H1 (cell line): ENCODE measurements around the gene TMEM163. TPM values are rescaled to one million over a fixed set of nuclear protein-coding genes. Genes with fewer than 3 reads are reported as not detected.

Source experiments
- CTCF ChIA-PET: fragments of 300-600 bp; sonication (Branson Sonifier 250); formaldehyde crosslinking; loops from one replicate; lab custom pipeline; 2021; ENCODE audit not compliant: partially characterized antibody; lab: Charles Lee
- POLR2A ChIA-PET: fragments of 300-600 bp; sonication (Branson Sonifier 250); formaldehyde crosslinking; loops from one replicate; lab custom pipeline; 2021; ENCODE audit warnings: inconsistent platforms; ENCODE audit not compliant: partially characterized antibody; lab: Charles Lee
- DNase-seq, 2 experiments: peaks; one replicate each; pipeline versions ENCODE4 v3.0.0 to v3.0.0-alpha.2; 2010 to 2022; ENCODE audit warnings: low spot score in 2 of 2, low read depth in 1 of 2, mixed read lengths in 1 of 2
- FAIRE-seq: peaks from 2 replicates; lab custom pipeline; 2011; peaks lifted over from hg19 to GRCh38; lab: Jason Lieb, UNC
- H2AFZ ChIP-seq: 2 replicates; pipeline ENCODE4 v1.8.1; 2012; ENCODE audit warnings: low read length, inconsistent platforms
- H2AK5ac ChIP-seq: 2 replicates; pipeline ENCODE4 v1.6.1; 2013; ENCODE audit warnings: low read depth, low read length
- H2BK120ac ChIP-seq: replicated peaks from 2 replicates; pipeline ENCODE3; 2013; ENCODE audit warnings: low read depth, low read length, inconsistent platforms
- H2BK12ac ChIP-seq: 2 replicates; pipeline ENCODE4 v1.6.1; 2013; ENCODE audit warnings: low read depth, low read length
- H2BK15ac ChIP-seq: 2 replicates; pipeline ENCODE4 v1.6.1; 2013; ENCODE audit warnings: low read length
- H2BK20ac ChIP-seq: 2 replicates; pipeline ENCODE4 v1.6.1; 2013; ENCODE audit warnings: low read length
- H2BK5ac ChIP-seq: 2 replicates; pipeline ENCODE4 v1.6.1; 2013; ENCODE audit warnings: low read depth, low read length
- H3K14ac ChIP-seq: 2 replicates; pipeline ENCODE4 v1.6.1; 2013; ENCODE audit warnings: inconsistent platforms; ENCODE audit not compliant: insufficient read length
- H3K18ac ChIP-seq: 2 replicates; pipeline ENCODE4 v1.6.1; 2013; ENCODE audit warnings: low read length; ENCODE audit errors: extremely low read depth
- H3K23ac ChIP-seq: 2 replicates; pipeline ENCODE4 v1.6.1; 2013; ENCODE audit warnings: inconsistent platforms; ENCODE audit not compliant: insufficient read length
- H3K23me2 ChIP-seq: 2 replicates; pipeline ENCODE4 v1.6.1; 2013; ENCODE audit warnings: low read depth, low read length
- H3K27ac ChIP-seq: 2 replicates; pipeline ENCODE4 v1.6.1; 2011; ENCODE audit warnings: low read depth, low read length, inconsistent platforms
- H3K27me3 ChIP-seq, 4 experiments: replicated peaks in 1 of 4; 1 replicate in 1 of 4; 2 replicates in 3 of 4; pipeline versions ENCODE4 v1.6.1 to v1.8.1; 2011 to 2013; ENCODE audit warnings: low read length in 3 of 4, mild to moderate bottlenecking in 3 of 4, inconsistent platforms in 2 of 4, mixed read lengths in 2 of 4, moderate library complexity in 1 of 4; ENCODE audit not compliant: control insufficient read depth in 3 of 4, insufficient read depth in 3 of 4; ENCODE audit errors: extremely low read depth in 1 of 4
- H3K36me3 ChIP-seq, 4 experiments: 2 replicates each; pipeline versions ENCODE4 v1.6.1 to v1.8.1; 2011 to 2013; ENCODE audit warnings: mild to moderate bottlenecking in 4 of 4, low read length in 3 of 4, moderate library complexity in 2 of 4, control low read depth in 1 of 4, inconsistent platforms in 1 of 4; ENCODE audit not compliant: insufficient read depth in 4 of 4, control insufficient read depth in 2 of 4
- H3K4ac ChIP-seq: replicated peaks from 2 replicates; pipeline ENCODE3; 2013; ENCODE audit warnings: low read length, low read depth, mixed read lengths, inconsistent platforms; ENCODE audit not compliant: insufficient read length
- H3K4me1 ChIP-seq, 4 experiments: replicated peaks in 1 of 4; 1 replicate in 1 of 4; 2 replicates in 3 of 4; pipeline versions ENCODE4 v1.6.1 to v1.8.1; 2011 to 2013; ENCODE audit warnings: low read length in 3 of 4, inconsistent platforms in 2 of 4, mixed read lengths in 1 of 4; ENCODE audit not compliant: insufficient read depth in 4 of 4, control insufficient read depth in 3 of 4
- H3K4me2 ChIP-seq, 2 experiments: 2 replicates each; pipeline versions ENCODE4 v1.6.1 to v1.8.1; 2011 to 2013; ENCODE audit warnings: low read depth in 2 of 2, low read length in 2 of 2, control low read depth in 1 of 2, inconsistent platforms in 1 of 2, mild to moderate bottlenecking in 1 of 2; ENCODE audit not compliant: insufficient read depth in 1 of 2
- H3K4me3 ChIP-seq, 4 experiments: fragments of 200-600, 300-600 bp in 1 of 4; sonication (generic), shearing (Covaris generic), sonication (Bioruptor Twin) in 1 of 4; 2 replicates each; pipeline versions ENCODE4 v1.5.1 to v1.8.1; 2011 to 2016; ENCODE audit warnings: low read length in 4 of 4, low read depth in 3 of 4, control low read depth in 2 of 4, inconsistent platforms in 2 of 4, mild to moderate bottlenecking in 2 of 4, mixed read lengths in 1 of 4, moderate library complexity in 1 of 4; ENCODE audit not compliant: insufficient read depth in 2 of 4; ENCODE audit errors: extremely low read depth in 1 of 4
- H3K56ac ChIP-seq: replicated peaks from 2 replicates; pipeline ENCODE3; 2013; ENCODE audit warnings: low read depth, mild to moderate bottlenecking, mixed read lengths, low read length, inconsistent platforms; ENCODE audit not compliant: insufficient read length
- H3K79me1 ChIP-seq: 2 replicates; pipeline ENCODE4 v1.6.1; 2013; ENCODE audit warnings: low read depth, low read length, control low read depth
- H3K79me2 ChIP-seq, 2 experiments: 2 replicates each; pipeline versions ENCODE4 v1.6.1 to v1.8.1; 2012 to 2013; ENCODE audit warnings: low read length in 2 of 2, mild to moderate bottlenecking in 2 of 2, inconsistent platforms in 1 of 2; ENCODE audit not compliant: insufficient read depth in 2 of 2, control insufficient read depth in 1 of 2
- H3K9ac ChIP-seq, 4 experiments: replicated peaks in 1 of 4; 1 replicate in 1 of 4; 2 replicates in 3 of 4; pipeline versions ENCODE4 v1.6.1 to v1.8.1; 2011 to 2013; ENCODE audit warnings: low read depth in 3 of 4, low read length in 3 of 4, control low read depth in 2 of 4, mild to moderate bottlenecking in 2 of 4, moderate library complexity in 2 of 4, inconsistent platforms in 1 of 4; ENCODE audit errors: extremely low read depth in 1 of 4
- H3K9me3 ChIP-seq, 2 experiments: 2 replicates each; pipeline versions ENCODE4 v1.6.1 to v1.8.1; 2012 to 2013; ENCODE audit warnings: mild to moderate bottlenecking in 2 of 2, moderate library complexity in 2 of 2, control low read depth in 1 of 2, inconsistent platforms in 1 of 2, low read depth in 1 of 2, low read length in 1 of 2, mixed read lengths in 1 of 2; ENCODE audit not compliant: insufficient read depth in 2 of 2
- H4K20me1 ChIP-seq, 2 experiments: replicated peaks in 1 of 2; 2 replicates each; pipeline versions ENCODE3 to v1.8.1; 2011 to 2013; ENCODE audit warnings: inconsistent platforms in 2 of 2, low read length in 2 of 2, mild to moderate bottlenecking in 1 of 2; ENCODE audit not compliant: insufficient read depth in 2 of 2, control insufficient read depth in 1 of 2
- H4K5ac ChIP-seq: 2 replicates; pipeline ENCODE4 v1.6.1; 2013; ENCODE audit warnings: low read length, low read depth, mixed read lengths, inconsistent platforms; ENCODE audit not compliant: insufficient read length
- H4K8ac ChIP-seq: 2 replicates; pipeline ENCODE4 v1.8.0; 2013; ENCODE audit warnings: mild to moderate bottlenecking, moderate library complexity, low read length, inconsistent platforms; ENCODE audit not compliant: insufficient read depth; ENCODE audit errors: extremely low read depth
- H4K91ac ChIP-seq: replicated peaks from 2 replicates; pipeline ENCODE3; 2013; ENCODE audit warnings: low read length, mixed read lengths, inconsistent platforms; ENCODE audit not compliant: insufficient read length
- ATF3 ChIP-seq: IDR thresholded peaks from 2 replicates; pipeline ENCODE4 v1.6.1; 2011; ENCODE audit warnings: low read depth, mild to moderate bottlenecking, low read length; ENCODE audit not compliant: insufficient read depth
- CTBP2 ChIP-seq: IDR thresholded peaks from 2 replicates; pipeline ENCODE4 v1.7.0; 2011; ENCODE audit warnings: borderline replicate concordance, mild to moderate bottlenecking, moderate library complexity, mixed read lengths, low read length; ENCODE audit not compliant: insufficient read depth, insufficient read length
- POLR2A ChIP-seq, 2 experiments: IDR thresholded peaks; 1 replicate in 1 of 2; 2 replicates in 1 of 2; pipeline ENCODE4 v1.6.1; 2011; ENCODE audit warnings: low read depth in 2 of 2, low read length in 2 of 2, mild to moderate bottlenecking in 2 of 2; ENCODE audit errors: control extremely low read depth in 1 of 2
- WGBS, 2 experiments: shearing (Covaris generic) in 1 of 2; methylation state at CpG; one replicate each; pipeline versions ENCODE4 v1.1.6 to v1.1.7; 2013 to 2015; ENCODE audit warnings: low lambda C conversion rate in 2 of 2, mixed read lengths in 2 of 2, inconsistent platforms in 1 of 2, low coverage in 1 of 2, missing lambda C conversion rate in 1 of 2; ENCODE audit not compliant: insufficient replicate concordance in 2 of 2, insufficient coverage in 1 of 2, insufficient read length in 1 of 2; ENCODE audit errors: extremely low coverage in 1 of 2, missing lambda C conversion rate in 1 of 2; 5-methylcytosine and 5-hydroxymethylcytosine counted together
- polyA plus RNA-seq, 7 experiments: library from polyadenylated mRNA; depleted of rRNA in 3 of 7; stranded (reverse) in 5 of 7; unstranded in 2 of 7; fragments of >200 nt in 5 of 7; fragments of 200-250 nt in 2 of 7; gene quantifications; 1 replicate in 5 of 7; 2 replicates in 1 of 7; 4 replicates in 1 of 7; pipeline versions ENCODE4 v1.2.1 to v1.2.3, GENCODE V29; 2011 to 2013; ENCODE audit warnings: missing spikeins in 2 of 7, mixed read lengths in 2 of 7
- total RNA-seq: library from RNA; stranded (reverse); fragmentation: NEBNext Ultra II Directional; extraction: Animal tissue kit (Norgen Biotek cat#: 25700); gene quantifications from 2 replicates; pipeline ENCODE4 v1.2.1, GENCODE V29; 2021

Gene TMEM163
- total and polyA plus RNA-seq, 2 of the 8 experiments (the other 6 are each of a cell fraction or from before 2014, with no cell fraction given): 2.8 to 3.2 TPM

- Histone ChIP-seq H3K4me1 (no peaks in the 10 kb centered on the region), H3K79me2 (no peaks in the 10 kb centered on the region), H3K23me2 (no peaks in the 10 kb centered on the region; the same call in 1 of the 2 replicates), H2AFZ (no peak overlapping the region), H3K14ac (no peak overlapping the region), H3K4me3 (no peak overlapping the region), H4K5ac (no peak overlapping the region), H2BK15ac (no peak overlapping the region), H3K36me3 (no peaks in the 10 kb centered on the region), H3K4ac (no peak overlapping the region), H3K9ac (no peak overlapping the region), H3K9me3 (no peaks in the 10 kb centered on the region), H3K23ac (no peak overlapping the region), H3K79me1 (no peaks in the 10 kb centered on the region), H3K18ac (no peak overlapping the region), H2AK5ac (no peak overlapping the region), H4K20me1 (no peaks in the 10 kb centered on the region), H2BK120ac (no peak overlapping the region), H2BK5ac (no peak overlapping the region), H4K8ac (no peak overlapping the region), H3K4me2 (no peak overlapping the region), H2BK12ac (no peak overlapping the region), H3K27me3 (no peaks in the 10 kb centered on the region), H4K91ac (no peak overlapping the region), H2BK20ac (no peak overlapping the region), H3K27ac (no peak overlapping the region), H3K56ac (no peak overlapping the region)
- no peak for TF ChIP-seq ATF3
- TF ChIP-seq POLR2A (IDR thresholded peaks at IDR 0.05; ENCODE audit: control extremely low read depth in 1 of 2, low read depth in 2 of 2, low read length in 2 of 2): no peak
- TF ChIP-seq CTBP2: no peak
- DNase-seq: no peak
- no peak for FAIRE-seq
- POLR2A ChIA-PET: no interaction called here
- CTCF ChIA-PET: interaction anchor here (1.3 kb wide), 1 partner anchor 86 kb away, joined by 3 read pairs; no protein-coding TSS in a partner anchor
- 88% methylated on average over 2 of the region's 2 CpGs; no CpG with 5 or more reads in 1 of the 2 experiments for WGBS, 2 experiments
Measured at GRCh38 chr2:134568413-134568812, 150.4 kb downstream of the TMEM163 start.
